HG02840 (cell line): ENCODE results near the gene ZGLP1.

Source experiments
- ATAC-seq: cut with Tn5 transposase; IDR thresholded peaks from one replicate; pipeline ENCODE4 v1.9.1; 2021; ENCODE audit warnings: mild to moderate bottlenecking, moderate library complexity, moderate number of reproducible peaks; ENCODE audit not compliant: unreplicated experiment, low FRiP score

ZGLP1 gene

GRCh38 chr19:10256551-10256950, 53.1 kb downstream of the ZGLP1 start:
- no peak for ATAC-seq

DNA sequence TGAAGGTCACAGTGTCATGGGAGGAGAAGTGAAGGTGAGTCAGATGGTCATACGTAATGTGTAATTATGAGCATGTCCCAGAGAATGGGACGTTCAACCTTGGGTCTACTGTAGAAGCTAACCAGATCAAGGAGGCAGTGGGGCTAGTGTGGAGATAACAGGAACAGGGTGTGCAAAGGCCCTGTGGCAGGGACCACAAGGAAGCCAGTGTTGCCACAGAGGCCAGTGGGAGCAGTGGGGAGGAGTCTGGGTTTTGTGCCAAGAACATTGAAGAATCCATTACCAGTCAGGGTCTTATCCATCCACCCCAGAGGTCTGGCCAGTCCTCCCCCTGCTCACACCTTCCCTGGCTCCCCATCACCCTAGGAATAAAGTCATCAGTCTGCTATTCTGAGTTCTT, 54.3 kb downstream of the ZGLP1 start:
- ATAC-seq, result no peak
